Astrocyte (in vitro differentiated cells and primary cell): Measurements from ENCODE around the gene SOCS6. TPM values are rescaled to one million over a fixed set of nuclear protein-coding genes. Genes with fewer than 3 reads are reported as not detected.
"Not testable (repeated sequence)": the region's sequence is repeated elsewhere in the genome, so short reads cannot be mapped to it uniquely, and the experiment has no call there.

ENCODE experiments used
- DNase-seq: peaks from one replicate; pipeline ENCODE4 v3.0.0-alpha.2; 2010; ENCODE audit warnings: low read depth
- FAIRE-seq: peaks from 2 replicates; lab custom pipeline; 2011; peaks lifted over from hg19 to GRCh38; lab: Jason Lieb, UNC
- H2AFZ ChIP-seq: 2 replicates; pipeline ENCODE4 v1.6.0; 2012; ENCODE audit warnings: low read depth, low read length, inconsistent platforms
- H3K27ac ChIP-seq: 2 replicates; pipeline ENCODE4 v1.5.1; 2011; ENCODE audit warnings: low read depth, low read length, inconsistent platforms
- H3K27me3 ChIP-seq: 2 replicates; pipeline ENCODE4 v1.6.0; 2011; ENCODE audit warnings: low read length, inconsistent platforms; ENCODE audit not compliant: insufficient read depth
- H3K36me3 ChIP-seq: 2 replicates; pipeline ENCODE4 v1.5.1; 2011; ENCODE audit warnings: low read length, inconsistent platforms; ENCODE audit not compliant: insufficient read depth
- H3K4me1 ChIP-seq: 2 replicates; pipeline ENCODE4 v1.5.1; 2011; ENCODE audit warnings: low read length, inconsistent platforms; ENCODE audit not compliant: insufficient read depth
- H3K4me2 ChIP-seq: 2 replicates; pipeline ENCODE4 v1.6.0; 2012; ENCODE audit warnings: low read length, inconsistent platforms
- H3K4me3 ChIP-seq: 2 replicates; pipeline ENCODE4 v1.5.1; 2011; ENCODE audit warnings: low read depth, mild to moderate bottlenecking, low read length, inconsistent platforms; ENCODE audit not compliant: insufficient read depth
- H3K79me2 ChIP-seq: 2 replicates; pipeline ENCODE4 v1.6.0; 2012; ENCODE audit warnings: mild to moderate bottlenecking, low read length, inconsistent platforms; ENCODE audit not compliant: insufficient read depth
- H3K9ac ChIP-seq: 2 replicates; pipeline ENCODE4 v1.6.0; 2012; ENCODE audit warnings: mild to moderate bottlenecking, low read length, inconsistent platforms
- H3K9me3 ChIP-seq: 2 replicates; pipeline ENCODE4 v1.5.1; 2012; ENCODE audit warnings: low read depth, mild to moderate bottlenecking, low read length, inconsistent platforms; ENCODE audit not compliant: insufficient read depth
- H4K20me1 ChIP-seq: 2 replicates; pipeline ENCODE4 v1.6.0; 2012; ENCODE audit warnings: low read length, inconsistent platforms; ENCODE audit not compliant: insufficient read depth
- H3K27ac Mint-ChIP-seq: one replicate; pipeline ENCODE4 v1.8.0; 2021; ENCODE audit warnings: mild to moderate bottlenecking, mixed read lengths; ENCODE audit not compliant: unreplicated experiment
- H3K27me3 Mint-ChIP-seq: one replicate; pipeline ENCODE4 v1.8.0; 2021; ENCODE audit warnings: low read depth, mixed read lengths; ENCODE audit not compliant: unreplicated experiment
- H3K36me3 Mint-ChIP-seq: one replicate; pipeline ENCODE4 v1.8.0; 2021; ENCODE audit warnings: low read depth, mixed read lengths; ENCODE audit not compliant: unreplicated experiment
- H3K4me1 Mint-ChIP-seq: one replicate; pipeline ENCODE4 v1.8.0; 2021; ENCODE audit warnings: low read depth, mixed read lengths; ENCODE audit not compliant: unreplicated experiment
- H3K4me3 Mint-ChIP-seq: one replicate; pipeline ENCODE4 v1.8.0; 2021; ENCODE audit warnings: mild to moderate bottlenecking, moderate library complexity, mixed read lengths; ENCODE audit not compliant: unreplicated experiment
- H3K9me3 Mint-ChIP-seq: one replicate; pipeline ENCODE4 v1.8.0; 2021; ENCODE audit warnings: mild to moderate bottlenecking, mixed read lengths; ENCODE audit not compliant: unreplicated experiment
- CTCF ChIP-seq: IDR thresholded peaks from 2 replicates; pipeline ENCODE4 v1.5.1; 2011; ENCODE audit warnings: low read depth, mild to moderate bottlenecking, inconsistent platforms, low read length, moderate library complexity; ENCODE audit not compliant: insufficient read depth
- EZH2 ChIP-seq: IDR thresholded peaks from 2 replicates; pipeline ENCODE4 v1.6.1; 2012; ENCODE audit warnings: mild to moderate bottlenecking, low read length, inconsistent platforms; ENCODE audit not compliant: insufficient read depth
- total RNA-seq: library from RNA; stranded (reverse); gene quantifications from 2 replicates; pipeline ENCODE4 v1.2.1, GENCODE V29; 2021

The SOCS6 gene
- total RNA-seq, 1 donor from 2014 or later = 24.1 TPM

DNA sequence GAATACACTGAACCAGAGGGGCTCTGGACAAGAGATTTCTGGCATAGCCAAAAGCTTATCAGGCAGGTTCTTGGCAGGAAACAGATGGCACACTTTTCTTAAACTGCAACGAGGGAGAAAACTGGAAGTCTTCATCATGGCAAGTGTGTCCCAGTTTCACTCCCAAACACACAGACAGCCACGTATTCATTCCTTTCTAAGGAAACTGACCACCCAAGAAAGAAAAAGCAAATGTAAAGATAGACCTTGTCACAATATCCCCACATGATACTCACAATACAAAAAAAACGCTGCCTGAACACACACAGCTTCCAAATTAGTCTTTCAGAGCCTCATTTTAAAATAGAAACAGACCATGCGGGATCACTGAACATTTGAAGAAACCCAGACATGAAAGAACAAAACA is 42.8 kb upstream of the SOCS6 start:
- FAIRE-seq (peak; percentile 9), DNase-seq (no peak)
- Histone ChIP-seq H3K4me2 (peak overlapping the region; percentile 28), H3K27me3 (no peaks in the 10 kb centered on the region), H3K4me3 (no peak overlapping the region), H3K36me3 (no peaks in the 10 kb centered on the region), H3K27ac (no peak overlapping the region), H4K20me1 (no peaks in the 10 kb centered on the region), H2AFZ (peak overlapping the region; percentile 80), H3K9ac (no peak overlapping the region), H3K79me2 (no peaks in the 10 kb centered on the region), H3K4me1 (peaks cover 8% of the 10 kb centered on the region), H3K9me3 (no peaks in the 10 kb centered on the region)
- Mint-ChIP-seq H3K36me3 (no peaks in the 10 kb centered on the region), H3K4me3 (no peak overlapping the region), H3K9me3 (peaks cover 8% of the 10 kb centered on the region), H3K27me3 (no peaks in the 10 kb centered on the region), H3K4me1 (no peaks in the 10 kb centered on the region), H3K27ac (no peak overlapping the region)
- no peak for TF ChIP-seq EZH2
- TF ChIP-seq CTCF = no peak

DNA sequence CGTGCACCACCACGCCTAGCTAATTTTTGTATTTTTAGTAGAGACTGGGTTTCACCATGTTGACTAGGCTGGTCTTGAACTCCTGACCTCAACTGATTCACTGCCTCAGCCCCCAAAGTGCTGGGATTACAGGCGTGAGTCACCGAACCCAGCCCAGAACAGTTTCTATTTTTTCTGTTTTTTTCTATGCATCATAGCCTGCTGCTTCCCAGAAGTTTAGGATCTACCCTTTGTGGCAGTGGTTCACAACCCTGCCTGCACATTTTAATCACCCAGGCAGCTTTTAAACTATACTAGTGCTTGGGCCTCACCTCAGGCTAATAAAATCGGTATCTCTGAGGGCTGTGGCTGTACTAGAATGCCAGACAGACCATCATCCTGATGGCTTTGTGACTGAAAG is 39.7 kb upstream of the SOCS6 start:
- peaks cover 3% of the 10 kb centered on the region for H3K9me3 Mint-ChIP-seq
- no peaks in the 10 kb centered on the region for H3K79me2 ChIP-seq
- H3K27me3 ChIP-seq = no peaks in the 10 kb centered on the region
- DNase-seq = peak; percentile 44
- H3K36me3 ChIP-seq = no peaks in the 10 kb centered on the region
- no peak overlapping the region for H2AFZ ChIP-seq
- H3K27ac Mint-ChIP-seq = no peak overlapping the region
- no peaks in the 10 kb centered on the region for H3K27me3 Mint-ChIP-seq
- no peaks in the 10 kb centered on the region for H3K9me3 ChIP-seq
- H3K27ac ChIP-seq = no peak overlapping the region
- no peaks in the 10 kb centered on the region for H4K20me1 ChIP-seq
- H3K4me2 ChIP-seq = no peak overlapping the region
- no peaks in the 10 kb centered on the region for H3K36me3 Mint-ChIP-seq
- H3K4me1 ChIP-seq = no peaks in the 10 kb centered on the region
- no peak overlapping the region for H3K4me3 ChIP-seq
- no peak overlapping the region for H3K9ac ChIP-seq
- TF ChIP-seq EZH2 (no peak), CTCF (no peak)
- no peak overlapping the region for H3K4me3 Mint-ChIP-seq
- no peak for FAIRE-seq
- no peaks in the 10 kb centered on the region for H3K4me1 Mint-ChIP-seq

DNA sequence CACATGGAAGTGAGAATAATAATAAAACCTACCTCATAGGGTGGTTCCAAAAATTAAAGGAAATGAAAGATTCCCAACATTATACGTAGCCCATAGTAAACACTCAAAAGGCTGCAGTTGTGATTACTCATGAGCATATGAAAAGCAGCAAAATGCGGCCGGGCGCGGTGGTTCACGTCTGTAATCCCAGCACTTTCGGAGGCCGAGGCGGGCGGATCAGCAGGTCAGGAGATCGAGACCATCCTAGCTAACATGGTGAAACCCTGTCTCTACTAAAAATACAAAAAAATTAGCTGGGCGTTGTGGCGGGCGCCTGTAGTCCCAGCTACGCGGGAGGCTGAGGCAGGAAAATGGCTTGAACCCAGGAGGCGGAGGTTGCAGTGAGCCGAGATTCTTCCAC is 39.0 kb upstream of the SOCS6 start:
- not testable (repeated sequence) for H3K4me1 Mint-ChIP-seq, H3K79me2 ChIP-seq, H3K4me3 Mint-ChIP-seq, H3K27ac ChIP-seq, DNase-seq, H3K36me3 Mint-ChIP-seq, H3K9ac ChIP-seq, H3K27ac Mint-ChIP-seq, H4K20me1 ChIP-seq, H2AFZ ChIP-seq, H3K9me3 ChIP-seq, H3K4me2 ChIP-seq, FAIRE-seq, H3K27me3 ChIP-seq, H3K27me3 Mint-ChIP-seq, H3K4me3 ChIP-seq, H3K9me3 Mint-ChIP-seq, H3K4me1 ChIP-seq, H3K36me3 ChIP-seq
